Transverse colon (tissue), 4 donors: ENCODE results near the gene HIPK3. TPM values are rescaled to one million over a fixed set of nuclear protein-coding genes. Genes with fewer than 3 reads are reported as not detected.
"Not testable (repeated sequence)": the region's sequence is repeated elsewhere in the genome, so short reads cannot be mapped to it uniquely, and the experiment has no call there.

Experiments used
- DNase-seq: peaks from one replicate; pipeline ENCODE4 v3.0.0-alpha.2; 2019
- H3K27ac ChIP-seq, 4 donors: fragments of 200-600 bp; sonication (generic); 2 replicates each; pipeline ENCODE4 v1.5.1; 2016 to 2018; ENCODE audit warnings: inconsistent platforms in 4 of 4
- H3K27me3 ChIP-seq: fragments of 200-600 bp; sonication (generic); 2 replicates; pipeline ENCODE4 v1.5.1; 2017; ENCODE audit warnings: inconsistent platforms
- H3K36me3 ChIP-seq, 4 donors: fragments of 200-600 bp; sonication (generic); 2 replicates each; pipeline ENCODE4 v1.5.1; 2017 to 2019; ENCODE audit warnings: inconsistent platforms in 4 of 4
- H3K4me1 ChIP-seq, 4 donors: fragments of 200-600 bp; sonication (generic); 2 replicates each; pipeline ENCODE4 v1.5.1; 2017 to 2020; ENCODE audit warnings: inconsistent platforms in 4 of 4
- H3K4me3 ChIP-seq, 4 donors: fragments of 200-600 bp; sonication (generic); 1 replicate in 1 of 4; 2 replicates in 3 of 4; pipeline versions ENCODE4 v1.5.1 to v1.6.1; 2017 to 2019; ENCODE audit warnings: inconsistent platforms in 4 of 4
- H3K9me3 ChIP-seq, 2 donors: fragments of 200-600 bp; sonication (generic); 2 replicates each; pipeline ENCODE4 v1.5.1; 2017 to 2019; ENCODE audit warnings: inconsistent platforms in 2 of 2
- CTCF ChIP-seq, 5 experiments: fragments of 200-600 bp in 3 of 5; fragments of 450-650 bp in 2 of 5; sonication (generic) in 3 of 5; IDR thresholded peaks; 1 replicate in 2 of 5; 2 replicates in 3 of 5; pipeline ENCODE4 v1.5.1; 2016 to 2017; ENCODE audit warnings: antibody characterized with exemption in 5 of 5, inconsistent platforms in 3 of 5, mild to moderate bottlenecking in 2 of 5, moderate library complexity in 1 of 5
- EP300 ChIP-seq: sonication (generic); formaldehyde crosslinking; IDR thresholded peaks from one replicate; pipeline ENCODE4 v1.6.1; 2017; ENCODE audit warnings: antibody characterized with exemption, low read depth
- POLR2A ChIP-seq: fragments of 450-650 bp; IDR thresholded peaks from one replicate; pipeline ENCODE4 v1.6.1; 2016; ENCODE audit warnings: antibody characterized with exemption, mild to moderate bottlenecking, moderate library complexity
- POLR2AphosphoS5 ChIP-seq, 3 donors: sonication (generic); formaldehyde crosslinking; IDR thresholded peaks; one replicate each; pipeline ENCODE4 v1.6.1; 2016; ENCODE audit warnings: antibody characterized with exemption in 3 of 3
- WGBS, 2 donors: methylation state at CpG; one replicate each; pipeline ENCODE4 v1.1.5; 2018; ENCODE audit warnings: low coverage in 1 of 2; 5-methylcytosine and 5-hydroxymethylcytosine counted together
- in situ Hi-C, 4 donors: fragments of 200-750 bp; cut with MboI; loops; one replicate each; pipeline versions ENCODE4 v1.15.0 to v1.15.1; 2017; ENCODE audit warnings: low sequenced_read_pairs in 3 of 4, low pct_ligation_motif_present in 1 of 4, low pct_unique_long_range_greater_than_20kb in 1 of 4
- intact Hi-C: fragments of 100-400 bp; cut with DNase I; formaldehyde crosslinking; loops from one replicate; pipeline ENCODE4 v1.15.1; 2023; ENCODE audit warnings: low total_unique reads
- total RNA-seq, 4 donors: library from RNA; depleted of rRNA; stranded (reverse); fragments of >200 nt; gene quantifications; one replicate each; pipeline ENCODE4 v1.1.0, GENCODE V29; 2016

HIPK3 gene
- total RNA-seq, 4 donors from 2014 or later: 67.0 to 121 (median 86.8) TPM

- WGBS, 2 donors: 87 to 93% methylated on average over 2 of the region's 2 CpGs
- Histone ChIP-seq H3K4me3 (no peak overlapping the region), H3K27ac (no peak overlapping the region), H3K27me3 (no peaks in the 10 kb centered on the region), H3K36me3 (no peaks in the 10 kb centered on the region), H3K9me3 (no peaks in the 10 kb centered on the region), H3K4me1 (no peaks in the 10 kb centered on the region)
- DNase-seq: no peak
- intact Hi-C loops (no loop called here), in situ Hi-C loops (no loop called here)
- no peak for TF ChIP-seq POLR2AphosphoS5 (IDR thresholded peaks at IDR 0.05)
- TF ChIP-seq EP300: no peak
- TF ChIP-seq POLR2A: no peak
- no peak for TF ChIP-seq CTCF (IDR thresholded peaks at IDR 0.05)
Observed at GRCh38 chr11:33242575-33242974, 14.6 kb upstream of the HIPK3 start.

- H3K9me3 ChIP-seq, H3K36me3 ChIP-seq, H3K4me3 ChIP-seq, H3K4me1 ChIP-seq, DNase-seq, in situ Hi-C loops, H3K27me3 ChIP-seq, intact Hi-C loops, H3K27ac ChIP-seq: not testable (repeated sequence)
- 97% methylated on average over 27 of the region's 35 CpGs; no CpG with 5 or more reads in 1 of the 2 donors for WGBS, 2 donors
Observed at GRCh38 chr11:33243654-33244053, 13.5 kb upstream of the HIPK3 start.

GRCh38 chr11:33248416-33248971 lies 8.7 kb upstream of the HIPK3 start:
- DNase-seq: no peak
- no peak overlapping the region for H3K4me3 ChIP-seq
- no peaks in the 10 kb centered on the region for H3K9me3 ChIP-seq
- 66 to 73% methylated on average over 5 to 6 of the region's 6 CpGs for WGBS, 2 donors
- H3K27ac ChIP-seq: peak overlapping the region in 3 of 4 donors; percentile 18 to 63 (median 34)
- H3K4me1 ChIP-seq: no peaks in the 10 kb centered on the region
- intact Hi-C loops (no loop called here), in situ Hi-C loops (no loop called here)
- no peaks in the 10 kb centered on the region for H3K27me3 ChIP-seq
- no peaks in the 10 kb centered on the region for H3K36me3 ChIP-seq
- no peak for TF ChIP-seq EP300
- peak in 1 of 3 donors; percentile 7 for TF ChIP-seq POLR2AphosphoS5 (IDR thresholded peaks at IDR 0.05)

- Histone ChIP-seq H3K27me3 (no peaks in the 10 kb centered on the region), H3K27ac (peak overlapping the region; percentile 99 to 100 (median 100)), H3K4me1 (peaks cover 5 to 29% (median 23%) of the 10 kb centered on the region in 4 donors), H3K36me3 (no peaks in the 10 kb centered on the region), H3K4me3 (peak overlapping the region in 3 of 4 donors; percentile 84 to 90 (median 87)), H3K9me3 (no peaks in the 10 kb centered on the region)
- TF ChIP-seq EP300 (no peak), POLR2AphosphoS5 (IDR thresholded peaks at IDR 0.05) (no peak), POLR2A (no peak), CTCF (IDR thresholded peaks at IDR 0.05) (no peak)
- no peak for DNase-seq
- intact Hi-C loops (loop anchor here (2.0 kb wide), 1 partner anchor 73 kb away; no protein-coding TSS in a partner anchor), in situ Hi-C loops (no loop called here)
- 39 to 67% methylated on average over 10 to 12 of the region's 12 CpGs for WGBS, 2 donors
Observed at GRCh38 chr11:33256031-33256812, 959 bp upstream of the HIPK3 start.

- 0 to 1% methylated on average over 9 to 16 of the region's 16 CpGs for WGBS, 2 donors
- in situ Hi-C loops (no loop called here), intact Hi-C loops (loop anchor here (2.0 kb wide), 1 partner anchor 72 kb away; no protein-coding TSS in a partner anchor)
- Histone ChIP-seq H3K4me3 (peak overlapping the region; percentile 59 to 90 (median 86)), H3K27ac (peak overlapping the region; percentile 99 to 100 (median 100)), H3K4me1 (peaks cover 5 to 33% (median 23%) of the 10 kb centered on the region in 4 donors), H3K9me3 (no peaks in the 10 kb centered on the region), H3K36me3 (no peaks in the 10 kb centered on the region), H3K27me3 (no peaks in the 10 kb centered on the region)
- no peak for DNase-seq
- no peak for TF ChIP-seq POLR2A
- peak in 1 of 3 donors; percentile 4 for TF ChIP-seq POLR2AphosphoS5 (IDR thresholded peaks at IDR 0.05)
- TF ChIP-seq CTCF (IDR thresholded peaks at IDR 0.05): no peak
Observed at GRCh38 chr11:33256813-33257159, 395 bp upstream of the HIPK3 start.
